Measurements from ENCODE around the gene MTARC2. TPM values are rescaled to one million over a fixed set of nuclear protein-coding genes. Genes with fewer than 3 reads are reported as not detected.
"Not testable (repeated sequence)": the region's sequence is repeated elsewhere in the genome, so short reads cannot be mapped to it uniquely, and the experiment has no call there.

Gene MTARC2
- polyA plus RNA-seq, 1 donor (not counting 4 experiments of a cell fraction or from before 2014, with no cell fraction given) = 0.75 TPM

DNA sequence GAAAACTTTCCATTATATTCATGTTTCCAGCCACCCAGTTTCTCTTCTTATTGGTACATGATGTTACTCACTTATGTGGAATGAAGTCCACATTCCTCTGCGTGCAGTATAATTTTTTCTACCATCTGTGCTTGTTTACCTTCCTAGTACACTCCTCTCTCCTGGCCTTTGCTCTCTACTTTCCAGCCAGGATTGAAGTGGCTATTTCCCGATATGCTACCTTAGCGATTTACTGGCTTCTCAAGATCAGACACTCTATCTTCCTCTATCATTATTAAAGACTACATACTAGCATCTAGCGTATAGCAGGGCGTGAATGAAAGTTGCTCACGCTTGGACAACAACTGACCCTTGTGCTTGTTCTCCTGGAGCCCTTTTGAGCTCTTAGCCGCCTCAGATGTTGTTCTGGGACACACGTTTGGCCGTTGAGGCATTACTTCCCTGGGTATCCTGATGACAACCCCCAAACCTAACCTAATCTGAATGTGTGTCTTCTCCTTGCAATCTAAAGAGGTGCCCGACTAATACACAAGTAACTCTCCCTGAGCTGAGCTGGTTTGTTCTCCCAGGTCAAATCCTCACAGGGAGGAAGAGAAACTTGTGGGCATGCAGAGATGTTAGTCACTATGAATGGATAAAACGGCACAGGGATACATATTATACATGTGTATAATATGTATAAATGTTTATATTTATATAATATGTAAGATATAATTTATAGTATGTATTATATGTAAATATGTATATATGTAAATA is 13.4 kb upstream of the MTARC2 start:
- peak; percentile 71 for FAIRE-seq
- peak overlapping the region; percentile 76 for H2AFZ ChIP-seq (ENCODE audit: control insufficient read depth, low read length)
- no peak overlapping the region for H3K4me3 ChIP-seq (ENCODE audit: control insufficient read depth in 2 of 3, extremely low read depth in 1 of 3, insufficient read depth in 2 of 3, low read depth in 1 of 3, low read length in 3 of 3)

DNA sequence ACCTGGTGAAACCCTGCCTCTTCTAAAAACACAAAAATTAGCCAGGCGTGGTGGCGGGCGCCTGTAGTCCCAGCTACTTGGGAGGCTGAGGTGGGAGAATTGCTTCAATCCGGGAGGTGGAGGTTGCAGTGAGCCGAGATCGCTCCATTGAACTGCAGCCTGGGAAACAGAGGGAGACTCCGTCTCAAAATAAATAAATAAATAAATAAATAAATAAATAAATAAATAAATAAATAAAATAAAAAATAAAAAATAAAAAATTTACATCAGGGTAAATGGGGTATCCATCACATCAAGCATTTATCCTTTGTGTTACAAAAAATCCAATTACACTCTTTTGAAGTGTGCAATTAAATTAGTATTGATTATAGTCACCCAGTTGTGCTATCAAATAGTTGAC is 11.8 kb upstream of the MTARC2 start:
- H4K20me1 ChIP-seq (ENCODE audit: control insufficient read depth, extremely low read depth, insufficient read depth, low read length); FAIRE-seq; H3K36me3 ChIP-seq (ENCODE audit: control insufficient read depth in 2 of 2, extremely low read depth in 1 of 2, insufficient read depth in 2 of 2, low read length in 2 of 2); dilution Hi-C loops (cut with MboI; ENCODE audit: extremely low pct_ligation_motif_present, low sequenced_read_pairs); DNase-seq (ENCODE audit: low read depth, low spot score); H3K9ac ChIP-seq (ENCODE audit: control insufficient read depth, extremely low read depth, insufficient read depth, low read length); H3K4me2 ChIP-seq (ENCODE audit: control insufficient read depth, extremely low read depth, insufficient read depth, low read depth, low read length); H3K27ac ChIP-seq (ENCODE audit: control insufficient read depth, insufficient read depth, low read length); H3K9me1 ChIP-seq (ENCODE audit: control insufficient read depth, extremely low read depth, insufficient read depth, low read length); H3K9me3 ChIP-seq (ENCODE audit: control insufficient read depth, low read depth, low read length); H3K79me2 ChIP-seq (ENCODE audit: control insufficient read depth, insufficient read depth, low read length); H3K27me3 ChIP-seq (ENCODE audit: control insufficient read depth, extremely low read depth, insufficient read depth, low read length); H2AFZ ChIP-seq (ENCODE audit: control insufficient read depth, low read length); H3K4me3 ChIP-seq (ENCODE audit: control insufficient read depth in 2 of 3, extremely low read depth in 1 of 3, insufficient read depth in 2 of 3, low read depth in 1 of 3, low read length in 3 of 3): not testable (repeated sequence)
- H3K4me1 ChIP-seq (ENCODE audit: control insufficient read depth, extremely low read depth, insufficient read depth, low read length) = peaks cover 16% of the 10 kb centered on the region

More for the DNA sequence above, 13.4 kb upstream of the MTARC2 start:
- Histone ChIP-seq H4K20me1 (ENCODE audit: control insufficient read depth, extremely low read depth, insufficient read depth, low read length) (no peaks in the 10 kb centered on the region), H3K36me3 (ENCODE audit: control insufficient read depth in 2 of 2, extremely low read depth in 1 of 2, insufficient read depth in 2 of 2, low read length in 2 of 2) (no peaks in the 10 kb centered on the region), H3K4me2 (ENCODE audit: control insufficient read depth, extremely low read depth, insufficient read depth, low read depth, low read length) (peak overlapping the region; percentile 16), H3K9me3 (ENCODE audit: control insufficient read depth, low read depth, low read length) (no peaks in the 10 kb centered on the region), H3K9ac (ENCODE audit: control insufficient read depth, extremely low read depth, insufficient read depth, low read length) (no peak overlapping the region), H3K4me1 (ENCODE audit: control insufficient read depth, extremely low read depth, insufficient read depth, low read length) (peaks cover 16% of the 10 kb centered on the region), H3K27ac (ENCODE audit: control insufficient read depth, insufficient read depth, low read length) (no peak overlapping the region), H3K9me1 (ENCODE audit: control insufficient read depth, extremely low read depth, insufficient read depth, low read length) (no peaks in the 10 kb centered on the region), H3K27me3 (ENCODE audit: control insufficient read depth, extremely low read depth, insufficient read depth, low read length) (no peaks in the 10 kb centered on the region), H3K79me2 (ENCODE audit: control insufficient read depth, insufficient read depth, low read length) (no peaks in the 10 kb centered on the region)
- dilution Hi-C loops (cut with MboI; ENCODE audit: extremely low pct_ligation_motif_present, low sequenced_read_pairs) = no loop called here
- no peak for DNase-seq (ENCODE audit: low read depth, low spot score)
- no peak for TF ChIP-seq EZH2 (IDR thresholded peaks at IDR 0.05; ENCODE audit: low read length)
- TF ChIP-seq, protein P1, sequence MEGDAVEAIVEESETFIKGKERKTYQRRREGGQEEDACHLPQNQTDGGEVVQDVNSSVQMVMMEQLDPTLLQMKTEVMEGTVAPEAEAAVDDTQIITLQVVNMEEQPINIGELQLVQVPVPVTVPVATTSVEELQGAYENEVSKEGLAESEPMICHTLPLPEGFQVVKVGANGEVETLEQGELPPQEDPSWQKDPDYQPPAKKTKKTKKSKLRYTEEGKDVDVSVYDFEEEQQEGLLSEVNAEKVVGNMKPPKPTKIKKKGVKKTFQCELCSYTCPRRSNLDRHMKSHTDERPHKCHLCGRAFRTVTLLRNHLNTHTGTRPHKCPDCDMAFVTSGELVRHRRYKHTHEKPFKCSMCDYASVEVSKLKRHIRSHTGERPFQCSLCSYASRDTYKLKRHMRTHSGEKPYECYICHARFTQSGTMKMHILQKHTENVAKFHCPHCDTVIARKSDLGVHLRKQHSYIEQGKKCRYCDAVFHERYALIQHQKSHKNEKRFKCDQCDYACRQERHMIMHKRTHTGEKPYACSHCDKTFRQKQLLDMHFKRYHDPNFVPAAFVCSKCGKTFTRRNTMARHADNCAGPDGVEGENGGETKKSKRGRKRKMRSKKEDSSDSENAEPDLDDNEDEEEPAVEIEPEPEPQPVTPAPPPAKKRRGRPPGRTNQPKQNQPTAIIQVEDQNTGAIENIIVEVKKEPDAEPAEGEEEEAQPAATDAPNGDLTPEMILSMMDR (optimal IDR thresholded peaks at IDR 0.05 in 1 of 3, IDR thresholded peaks at IDR 0.05 in 1 of 3, conservative IDR thresholded peaks at IDR 0.05 in 1 of 3; ENCODE audit: extremely low read depth in 1 of 3, insufficient read depth in 2 of 3, low read length in 3 of 3) = no peak

DNA sequence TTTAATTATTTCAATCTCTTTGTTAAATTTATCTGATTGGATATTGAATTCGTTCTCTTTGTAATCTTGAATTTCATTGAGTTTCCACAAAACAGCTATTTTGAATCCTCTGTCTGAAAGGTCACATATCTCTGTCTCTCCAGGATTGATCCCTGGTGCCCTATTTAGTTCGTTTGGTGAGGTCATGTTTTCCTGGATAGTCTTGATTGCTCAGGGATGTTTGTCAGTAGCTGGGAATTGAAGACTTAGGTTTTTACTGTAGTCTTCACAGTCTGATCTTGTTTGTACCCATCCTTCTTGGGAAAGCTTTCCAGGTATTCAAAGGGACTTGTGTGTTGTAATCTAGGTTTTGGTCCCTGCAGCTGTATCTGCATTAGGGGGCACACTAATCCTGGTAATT is 6.8 kb upstream of the MTARC2 start:
- H3K79me2 ChIP-seq (ENCODE audit: control insufficient read depth, insufficient read depth, low read length) = no peaks in the 10 kb centered on the region
- H3K9ac ChIP-seq (ENCODE audit: control insufficient read depth, extremely low read depth, insufficient read depth, low read length) = no peak overlapping the region
- no peaks in the 10 kb centered on the region for H4K20me1 ChIP-seq (ENCODE audit: control insufficient read depth, extremely low read depth, insufficient read depth, low read length)
- no peak overlapping the region for H2AFZ ChIP-seq (ENCODE audit: control insufficient read depth, low read length)
- H3K4me2 ChIP-seq (ENCODE audit: control insufficient read depth, extremely low read depth, insufficient read depth, low read depth, low read length) = no peak overlapping the region
- no peaks in the 10 kb centered on the region for H3K36me3 ChIP-seq (ENCODE audit: control insufficient read depth in 2 of 2, extremely low read depth in 1 of 2, insufficient read depth in 2 of 2, low read length in 2 of 2)
- no peaks in the 10 kb centered on the region for H3K9me1 ChIP-seq (ENCODE audit: control insufficient read depth, extremely low read depth, insufficient read depth, low read length)
- dilution Hi-C loops (cut with MboI; ENCODE audit: extremely low pct_ligation_motif_present, low sequenced_read_pairs) = no loop called here
- FAIRE-seq = no peak
- no peak overlapping the region for H3K4me3 ChIP-seq (ENCODE audit: control insufficient read depth in 2 of 3, extremely low read depth in 1 of 3, insufficient read depth in 2 of 3, low read depth in 1 of 3, low read length in 3 of 3)
- no peaks in the 10 kb centered on the region for H3K4me1 ChIP-seq (ENCODE audit: control insufficient read depth, extremely low read depth, insufficient read depth, low read length)
- no peaks in the 10 kb centered on the region for H3K27me3 ChIP-seq (ENCODE audit: control insufficient read depth, extremely low read depth, insufficient read depth, low read length)
- H3K9me3 ChIP-seq (ENCODE audit: control insufficient read depth, low read depth, low read length) = no peaks in the 10 kb centered on the region
- DNase-seq (ENCODE audit: low read depth, low spot score) = no peak
- no peak overlapping the region for H3K27ac ChIP-seq (ENCODE audit: control insufficient read depth, insufficient read depth, low read length)
- no peak for TF ChIP-seq EZH2 (IDR thresholded peaks at IDR 0.05; ENCODE audit: low read length)
- TF ChIP-seq, protein P1 (optimal IDR thresholded peaks at IDR 0.05 in 1 of 3, IDR thresholded peaks at IDR 0.05 in 1 of 3, conservative IDR thresholded peaks at IDR 0.05 in 1 of 3; ENCODE audit: extremely low read depth in 1 of 3, insufficient read depth in 2 of 3, low read length in 3 of 3) = no peak

Measured in keratinocyte (primary cell).